ENCODE measurements around the gene CBX8.
A peak's percentile ranks its signal among the peaks of the same experiment; 100 is the strongest.

Gene CBX8

GRCh38 chr17:79803421-79803996 is 6.6 kb upstream of the CBX8 start:
- DNase-seq = no peak

GRCh38 chr17:79802736-79803420 is 6.0 kb upstream of the CBX8 start:
- no peak for DNase-seq

- DNase-seq = no peak
These were observed 5.3 kb upstream of the CBX8 start for GRCh38 chr17:79802039-79802735.

- peak; percentile 80 for DNase-seq
These were observed 4.5 kb upstream of the CBX8 start for GRCh38 chr17:79801156-79802038.

- DNase-seq = peak; percentile 90
These were observed 3.7 kb upstream of the CBX8 start for GRCh38 chr17:79800325-79801155.

- DNase-seq = peak; percentile 28
These were observed 2.9 kb upstream of the CBX8 start for GRCh38 chr17:79799538-79800324.

GRCh38 chr17:79799174-79799537 is 2.3 kb upstream of the CBX8 start:
- DNase-seq = no peak

GRCh38 chr17:79798299-79799173 is 1.7 kb upstream of the CBX8 start:
- no peak for DNase-seq

GRCh38 chr17:79797492-79798298 is 818 bp upstream of the CBX8 start:
- peak; percentile 91 for DNase-seq

GRCh38 chr17:79796444-79796762 is 474 bp downstream of the CBX8 start:
- no peak for DNase-seq

GRCh38 chr17:79795795-79796443 is 958 bp downstream of the CBX8 start:
- DNase-seq = no peak

- DNase-seq = no peak
These were observed 2.0 kb downstream of the CBX8 start for GRCh38 chr17:79794659-79795511.

GRCh38 chr17:79793924-79794304 is 3.0 kb downstream of the CBX8 start:
- peak; percentile 67 for DNase-seq

- DNase-seq = peak; percentile 67
These were observed 3.6 kb downstream of the CBX8 start for GRCh38 chr17:79792984-79793923.

GRCh38 chr17:79792341-79792871 is 4.5 kb downstream of the CBX8 start:
- DNase-seq = peak; percentile 53

GRCh38 chr17:79791735-79792161 is 5.1 kb downstream of the CBX8 start:
- no peak for DNase-seq

All from NCI-H69 (cell line).